HTERT RPE-1 (cell line): ENCODE measurements around the gene CYFIP2.

Experiments used
- in situ Hi-C: fragments of 300-500 bp; cut with MboI; formaldehyde crosslinking; loops from 4 replicates; pipeline ENCODE4 v1.14.3; 2020; ENCODE audit warnings: low sequenced_read_pairs

Gene CYFIP2

DNA sequence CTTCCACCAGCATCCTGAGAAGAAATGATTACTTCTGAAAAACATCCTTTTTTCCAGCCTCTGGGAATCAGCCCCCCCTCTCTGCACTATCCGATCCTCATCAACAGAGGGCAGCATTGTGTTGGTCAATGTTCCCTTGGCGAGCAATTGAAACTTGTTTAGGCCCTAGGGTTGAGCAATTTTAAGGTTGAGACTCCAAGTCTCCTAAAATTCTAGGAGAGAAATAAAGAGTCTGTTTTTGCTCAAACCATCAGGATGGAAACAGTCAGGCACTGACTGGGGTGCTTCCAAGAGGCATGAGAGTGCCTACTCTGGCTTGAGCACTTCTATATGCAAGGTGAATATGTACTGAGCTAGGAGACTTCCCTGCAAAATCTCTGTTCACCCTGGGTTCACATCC is 12.4 kb upstream of the CYFIP2 start:
- in situ Hi-C loops = no loop called here

DNA sequence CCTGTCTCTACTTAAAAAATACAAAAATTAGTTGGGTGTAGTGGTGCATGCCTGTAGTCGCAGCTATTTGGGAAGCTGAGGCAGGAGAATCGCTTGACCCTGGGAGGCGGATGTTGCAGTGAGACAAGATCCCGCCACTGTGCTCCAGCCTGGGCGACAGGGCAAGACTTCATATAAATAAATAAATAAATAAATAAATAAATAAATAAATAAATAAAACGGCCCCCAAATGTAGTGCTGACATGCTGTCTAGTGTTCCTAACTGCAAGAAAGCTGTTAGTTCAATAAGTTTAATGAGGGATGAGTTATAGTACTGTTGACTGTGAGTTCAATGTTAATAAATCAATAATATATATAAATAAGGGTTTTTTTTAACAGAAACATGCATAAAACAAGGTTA is 7.5 kb upstream of the CYFIP2 start:
- in situ Hi-C loops = no loop called here

DNA sequence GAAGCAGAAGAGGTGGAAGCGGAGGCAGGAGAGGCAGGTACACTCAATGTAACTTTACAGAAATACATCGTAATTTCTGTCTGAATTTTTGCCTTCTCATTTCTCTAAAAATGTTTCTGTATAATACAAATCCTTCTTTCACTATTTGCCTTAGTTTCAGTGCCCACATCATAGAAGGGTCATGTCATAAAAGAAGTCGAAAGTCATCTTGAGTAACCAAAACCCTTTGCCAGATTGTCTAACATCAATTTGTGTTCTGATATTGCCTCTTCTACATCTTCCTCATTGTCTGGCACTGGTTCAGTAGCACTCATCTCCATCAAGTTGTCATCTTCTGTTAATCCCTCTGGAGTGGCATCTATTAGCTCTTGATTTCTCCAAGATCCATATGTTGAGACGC is 6.2 kb upstream of the CYFIP2 start:
- in situ Hi-C loops = no loop called here

DNA sequence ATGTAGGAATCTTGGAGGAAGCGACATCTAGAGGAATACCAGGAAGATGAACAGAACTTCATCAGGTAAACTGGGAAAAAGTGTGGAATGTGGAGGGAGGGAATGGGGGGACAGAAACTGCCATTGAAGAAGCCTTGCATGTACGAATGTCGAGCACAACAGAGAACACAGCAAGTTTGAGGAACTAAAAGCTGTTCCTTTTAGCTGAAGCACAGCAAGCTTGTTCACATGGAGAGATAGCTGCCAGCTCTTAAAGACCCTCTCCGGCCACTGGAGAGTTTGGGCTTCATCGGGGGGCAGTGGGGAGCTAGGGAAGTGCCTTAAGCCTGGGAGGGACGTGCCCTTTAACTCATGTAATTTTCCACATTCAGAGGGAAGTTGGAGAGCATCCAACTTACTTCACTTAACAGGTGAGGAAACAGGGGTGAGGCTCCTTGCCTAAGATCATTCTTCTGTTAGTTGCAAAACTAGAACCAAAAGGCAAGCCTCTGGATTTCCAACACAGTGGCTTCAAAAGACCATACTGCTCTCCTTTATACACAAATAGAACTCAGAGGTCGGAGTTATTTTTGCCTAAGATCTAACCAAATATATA is 2.3 kb upstream of the CYFIP2 start:
- in situ Hi-C loops = no loop called here

GRCh38 chr5:157266286-157267007 is 524 bp downstream of the CYFIP2 start:
- in situ Hi-C loops = no loop called here

GRCh38 chr5:157267025-157267424 is 1.1 kb downstream of the CYFIP2 start:
- in situ Hi-C loops = no loop called here

DNA sequence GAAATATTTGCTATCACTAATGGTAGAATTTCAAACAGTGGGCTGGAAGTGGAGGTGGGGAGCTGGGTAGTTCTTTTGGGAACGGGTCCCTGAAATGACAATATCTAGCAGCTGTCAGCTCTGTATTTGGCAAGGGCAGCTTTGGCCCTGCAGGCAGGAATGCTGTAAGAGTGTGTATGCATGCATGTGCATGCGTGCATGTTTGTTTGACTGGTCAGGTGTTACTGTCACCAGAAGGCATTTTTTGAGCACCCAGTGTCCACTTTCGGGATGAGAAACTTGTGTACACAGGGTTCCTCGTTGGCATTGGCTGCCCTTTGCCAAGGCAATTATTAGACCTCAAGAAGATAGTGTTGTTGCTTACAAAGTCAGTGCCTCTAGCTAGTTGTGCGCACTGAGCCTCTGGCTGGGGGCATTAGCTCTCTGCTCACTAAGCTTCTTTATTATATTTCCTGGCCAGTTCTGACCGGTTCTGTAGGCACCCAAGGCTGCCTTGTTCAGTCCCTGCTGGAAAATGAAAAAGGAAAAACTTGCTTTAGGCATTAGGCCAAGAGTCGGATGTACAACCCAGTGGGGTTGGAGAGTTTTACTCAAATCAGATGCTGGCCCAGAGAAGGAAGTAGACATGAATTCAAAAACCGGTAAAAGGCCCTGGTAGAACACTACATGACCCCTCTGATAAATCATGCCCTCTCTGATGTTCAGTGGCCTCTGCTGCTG is 2.0 kb downstream of the CYFIP2 start:
- in situ Hi-C loops = no loop called here

DNA sequence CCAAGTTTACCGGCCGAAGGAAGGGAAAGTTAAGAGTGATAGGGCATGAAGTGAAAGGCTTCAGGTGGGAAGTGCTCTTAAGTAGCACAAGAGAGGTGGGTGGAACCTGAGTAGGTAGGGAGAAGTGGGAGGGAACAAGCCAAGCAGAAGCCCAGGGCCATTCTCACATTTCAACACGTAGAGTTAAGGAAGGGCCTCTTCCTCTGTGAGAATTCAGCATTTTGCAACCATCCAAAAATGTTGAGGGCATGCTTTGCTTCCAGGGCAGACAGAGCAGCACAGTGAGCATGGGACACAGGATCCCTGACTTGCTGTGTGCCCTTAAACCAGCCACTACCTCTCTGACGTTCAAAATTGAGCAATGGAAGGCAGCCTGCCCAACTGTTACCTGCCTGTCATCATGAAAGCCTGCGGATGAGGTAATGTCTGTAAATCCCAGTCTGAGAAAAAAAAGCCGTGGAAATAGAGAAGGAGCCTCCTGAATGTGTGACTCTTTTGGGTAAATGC is 3.3 kb downstream of the CYFIP2 start:
- in situ Hi-C loops = no loop called here

DNA sequence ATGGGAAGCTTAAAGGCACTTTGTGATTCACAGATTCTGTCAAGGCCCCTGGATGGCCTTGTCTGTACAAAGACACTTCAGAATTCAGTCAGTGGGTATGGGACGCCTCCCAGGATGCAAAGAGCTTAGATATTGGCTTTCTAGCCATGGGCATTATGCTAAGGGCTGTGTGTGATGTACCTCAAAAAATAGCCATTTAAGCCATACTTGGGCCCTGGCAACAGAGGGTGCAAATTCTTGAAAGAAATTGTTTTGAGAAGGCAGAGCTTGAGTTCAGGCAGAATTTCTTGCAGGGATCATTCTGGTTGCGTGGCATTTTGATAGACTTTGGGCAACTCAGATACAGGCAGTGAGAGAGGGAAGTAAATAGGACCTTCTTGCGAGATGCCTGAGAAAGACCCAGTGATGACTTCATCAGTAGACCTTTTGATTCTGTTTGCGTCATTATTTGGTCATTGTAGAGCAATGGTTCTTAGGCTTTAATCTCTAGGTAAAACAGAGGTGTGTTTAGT is 3.9 kb downstream of the CYFIP2 start:
- in situ Hi-C loops = no loop called here

GRCh38 chr5:157270771-157271170 is 4.8 kb downstream of the CYFIP2 start:
- in situ Hi-C loops = no loop called here

- in situ Hi-C loops = no loop called here
Observed at GRCh38 chr5:157271740-157272271, 5.9 kb downstream of the CYFIP2 start.

DNA sequence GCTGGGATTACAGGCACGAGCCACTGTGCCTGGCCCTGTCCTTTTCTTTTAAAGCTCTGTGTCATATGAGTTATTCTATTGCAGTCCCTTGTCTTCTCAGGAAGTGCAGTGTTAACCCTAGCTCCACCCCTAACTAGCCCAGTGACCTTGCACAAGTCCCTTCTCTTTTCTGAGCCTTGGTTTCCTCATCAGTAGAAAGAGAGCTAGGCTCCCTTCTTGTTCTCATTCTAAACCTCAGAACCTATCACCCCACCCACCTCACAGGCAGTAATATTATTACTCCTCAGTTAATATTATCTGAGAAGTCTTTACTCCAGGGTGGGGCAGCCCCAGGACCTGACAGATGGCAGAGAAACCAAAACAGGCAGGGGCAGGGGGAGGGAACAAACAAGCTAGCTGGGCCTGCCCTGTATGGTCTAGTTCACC is 7.2 kb downstream of the CYFIP2 start:
- in situ Hi-C loops = no loop called here

DNA sequence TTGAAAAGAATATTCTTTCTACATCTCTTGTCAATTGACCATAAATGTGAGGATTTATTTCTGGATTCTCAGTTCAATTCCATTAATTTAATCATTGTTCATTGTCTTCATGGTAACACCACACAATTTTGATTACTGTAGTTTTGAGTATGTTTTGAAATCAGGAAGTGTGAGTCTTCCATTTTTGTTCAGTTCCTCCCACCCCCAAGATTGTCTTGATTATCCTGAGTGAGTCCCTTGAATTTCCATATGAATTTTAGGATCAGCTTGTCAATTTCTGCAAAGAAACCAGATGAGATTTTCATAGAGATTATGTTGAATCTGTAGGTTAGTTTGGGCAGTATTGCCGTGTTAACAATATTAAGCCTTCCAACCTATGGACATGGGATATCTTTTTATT is 9.5 kb downstream of the CYFIP2 start:
- in situ Hi-C loops = no loop called here

DNA sequence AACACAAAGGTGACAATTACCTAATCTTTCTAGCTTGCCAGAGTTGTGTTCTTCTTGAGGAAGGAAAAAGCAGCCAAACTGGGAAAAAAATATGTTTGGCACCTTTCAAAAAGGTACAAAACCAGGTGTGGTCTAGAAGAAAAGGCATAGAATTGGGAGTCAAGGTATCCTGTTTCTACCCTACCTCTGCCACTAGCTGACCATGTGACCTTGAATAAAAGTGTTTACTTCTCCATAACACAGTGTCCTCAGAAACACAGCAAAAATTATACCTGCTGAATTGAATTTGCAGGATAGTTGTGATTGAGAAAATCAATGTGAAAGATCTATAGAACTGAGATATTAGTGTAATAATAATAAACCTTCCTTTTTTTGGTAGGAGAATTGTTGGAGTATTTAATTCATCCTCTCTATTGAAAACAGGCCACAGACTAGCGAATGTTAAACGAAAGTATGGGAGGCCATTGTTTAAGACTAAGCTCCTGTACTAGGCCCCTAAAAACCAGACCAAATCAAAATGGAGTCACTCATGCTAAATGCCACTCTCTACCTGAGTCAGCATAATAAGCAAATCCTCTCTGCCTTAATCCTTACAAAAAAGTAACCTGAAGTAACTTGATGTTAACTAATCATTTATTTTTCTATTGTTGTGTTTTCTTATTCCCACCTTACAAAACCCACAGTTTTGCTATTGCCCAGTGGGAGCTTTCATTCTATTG is 12.6 kb downstream of the CYFIP2 start:
- in situ Hi-C loops = no loop called here

DNA sequence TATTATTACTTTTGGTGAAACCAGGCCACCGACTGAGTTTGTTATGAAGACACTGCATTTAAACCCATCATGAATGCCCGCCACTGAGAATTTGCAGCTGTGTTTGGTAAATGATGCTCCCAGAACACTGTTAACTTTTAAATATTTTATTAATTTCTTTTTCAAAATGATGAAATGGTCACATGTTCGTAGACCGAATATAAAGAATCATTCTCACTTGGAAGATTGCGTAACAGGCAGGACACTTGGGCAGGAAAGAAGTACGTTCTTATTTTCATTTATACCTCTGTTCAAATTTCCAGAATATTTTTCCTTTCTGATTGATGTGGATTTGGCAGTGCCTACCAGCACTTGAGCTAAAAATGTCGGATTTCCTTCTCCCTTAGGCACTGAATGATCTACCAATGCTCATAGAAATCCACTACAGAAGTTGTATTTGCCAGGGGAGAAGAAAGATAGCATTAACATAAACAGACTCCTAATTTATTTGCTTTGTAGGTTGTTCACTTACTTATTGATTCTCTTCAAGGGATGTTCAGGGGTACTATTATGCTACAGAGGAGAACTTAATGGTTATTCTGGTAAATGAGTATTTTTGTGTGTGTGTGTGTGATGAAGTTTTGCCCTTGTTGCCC is 13.8 kb downstream of the CYFIP2 start:
- in situ Hi-C loops = no loop called here

GRCh38 chr5:157280927-157281326 is 15.0 kb downstream of the CYFIP2 start:
- in situ Hi-C loops = no loop called here

- in situ Hi-C loops = no loop called here
Observed at GRCh38 chr5:157282150-157282549, 16.2 kb downstream of the CYFIP2 start.

DNA sequence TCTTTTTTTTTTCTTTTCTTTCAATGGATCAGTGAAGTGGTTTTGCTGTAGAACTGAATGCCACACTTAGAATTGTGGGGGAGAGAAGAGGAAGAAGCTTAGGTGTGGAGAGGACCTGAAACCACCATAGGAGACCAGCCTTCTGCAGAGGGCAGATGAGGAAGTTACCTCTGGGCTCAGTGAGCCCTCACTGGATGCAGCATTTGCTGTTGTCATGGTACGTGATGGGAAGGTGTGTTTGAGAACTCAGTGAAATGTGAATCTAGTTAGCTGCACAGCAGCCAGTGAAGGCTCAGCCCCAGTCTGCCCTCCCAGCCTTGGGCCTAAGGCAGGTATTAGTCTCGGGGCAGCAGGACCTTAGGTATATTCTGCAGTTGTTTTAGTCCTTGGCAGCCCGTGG is 17.5 kb downstream of the CYFIP2 start:
- in situ Hi-C loops = no loop called here

GRCh38 chr5:157284458-157285212 is 18.7 kb downstream of the CYFIP2 start:
- in situ Hi-C loops = no loop called here
